Measurements from ENCODE around the gene PCSK4.

- 0 out of 2 replicates have a peak, but pooled peaks have one; percentile 37 for TF ChIP-seq ARNTL (CRISPR knock-in tag; IDR thresholded peaks at IDR 0.05)
- TF ChIP-seq, protein P1, sequence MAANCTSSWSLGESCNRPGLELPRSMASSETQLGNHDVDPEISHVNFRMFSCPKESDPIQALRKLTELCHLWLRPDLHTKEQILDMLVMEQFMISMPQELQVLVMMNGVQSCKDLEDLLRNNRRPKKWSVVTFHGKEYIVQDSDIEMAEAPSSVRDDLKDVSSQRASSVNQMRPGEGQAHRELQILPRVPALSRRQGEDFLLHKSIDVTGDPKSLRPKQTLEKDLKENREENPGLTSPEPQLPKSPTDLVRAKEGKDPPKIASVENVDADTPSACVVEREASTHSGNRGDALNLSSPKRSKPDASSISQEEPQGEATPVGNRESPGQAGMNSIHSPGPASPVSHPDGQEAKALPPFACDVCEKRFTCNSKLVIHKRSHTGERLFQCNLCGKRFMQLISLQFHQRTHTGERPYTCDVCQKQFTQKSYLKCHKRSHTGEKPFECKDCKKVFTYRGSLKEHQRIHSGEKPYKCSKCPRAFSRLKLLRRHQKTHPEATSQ (CRISPR knock-in tag; IDR thresholded peaks at IDR 0.05; ENCODE audit: borderline replicate concordance), result no peak
- TF ChIP-seq RFX5 (IDR thresholded peaks at IDR 0.05; ENCODE audit: low read depth, low read length), result no peak
- TF ChIP-seq KAT2B (IDR thresholded peaks at IDR 0.05; ENCODE audit: borderline replicate concordance, low read depth, low read length), result no peak
- TF ChIP-seq ZNF280D (CRISPR knock-in tag; IDR thresholded peaks at IDR 0.05), result no peak
- TF ChIP-seq, protein P2, sequence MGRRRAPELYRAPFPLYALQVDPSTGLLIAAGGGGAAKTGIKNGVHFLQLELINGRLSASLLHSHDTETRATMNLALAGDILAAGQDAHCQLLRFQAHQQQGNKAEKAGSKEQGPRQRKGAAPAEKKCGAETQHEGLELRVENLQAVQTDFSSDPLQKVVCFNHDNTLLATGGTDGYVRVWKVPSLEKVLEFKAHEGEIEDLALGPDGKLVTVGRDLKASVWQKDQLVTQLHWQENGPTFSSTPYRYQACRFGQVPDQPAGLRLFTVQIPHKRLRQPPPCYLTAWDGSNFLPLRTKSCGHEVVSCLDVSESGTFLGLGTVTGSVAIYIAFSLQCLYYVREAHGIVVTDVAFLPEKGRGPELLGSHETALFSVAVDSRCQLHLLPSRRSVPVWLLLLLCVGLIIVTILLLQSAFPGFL (CRISPR knock-in tag; IDR thresholded peaks at IDR 0.05), result no peak
- no peak for TF ChIP-seq CTCF (CRISPR knock-in tag; IDR thresholded peaks at IDR 0.05)
- TF ChIP-seq NCOR1 (IDR thresholded peaks at IDR 0.05; ENCODE audit: borderline replicate concordance, low read length), result no peak
- TF ChIP-seq STAT6 (CRISPR knock-in tag; IDR thresholded peaks at IDR 0.05; ENCODE audit: borderline replicate concordance), result no peak
- no peak for TF ChIP-seq ZNF274 (CRISPR knock-in tag; IDR thresholded peaks at IDR 0.05)
- no peak for TF ChIP-seq ZNF230 (CRISPR knock-in tag; IDR thresholded peaks at IDR 0.05)
- no peak for TF ChIP-seq ZNF572 (CRISPR knock-in tag; IDR thresholded peaks at IDR 0.05)
- no peak for TF ChIP-seq SNRNP70 (IDR thresholded peaks at IDR 0.05; ENCODE audit: low read depth, low read length)
- no peak for TF ChIP-seq MAZ (IDR thresholded peaks at IDR 0.05; ENCODE audit: borderline replicate concordance, low read depth, low read length)
- TF ChIP-seq MAZ (CRISPR knock-in tag; IDR thresholded peaks at IDR 0.05; ENCODE audit: low read depth), result no peak
These were observed 30.1 kb upstream of the PCSK4 start for GRCh38 chr19:1520203-1520780.

Data from HepG2 (cell line).